Measurements from ENCODE around the gene SPIRE1.
"Not testable (repeated sequence)": the region's sequence is repeated elsewhere in the genome, so short reads cannot be mapped to it uniquely, and the experiment has no call there.

The SPIRE1 gene

DNA sequence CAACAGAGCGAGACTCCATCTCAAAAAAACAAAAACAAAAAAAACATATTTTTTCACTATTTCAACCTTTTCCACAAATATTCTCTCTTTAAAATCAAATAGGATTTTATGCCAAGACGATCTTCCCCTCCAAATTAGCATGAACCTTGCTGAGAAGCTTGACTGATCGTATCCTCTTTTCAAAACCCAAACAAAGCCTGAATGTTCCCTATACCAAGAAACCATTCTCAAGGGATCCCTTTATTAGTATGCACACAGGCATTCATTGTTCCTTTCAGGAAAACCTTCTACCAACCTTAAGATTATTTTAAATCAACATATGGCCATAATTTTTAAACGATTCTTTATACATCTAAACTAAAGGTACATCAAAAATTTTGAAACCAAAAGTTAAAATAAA, 6.3 kb downstream of the SPIRE1 start:
- DNase-seq (ENCODE audit: low read depth) = no peak
- TF ChIP-seq, protein P1, sequence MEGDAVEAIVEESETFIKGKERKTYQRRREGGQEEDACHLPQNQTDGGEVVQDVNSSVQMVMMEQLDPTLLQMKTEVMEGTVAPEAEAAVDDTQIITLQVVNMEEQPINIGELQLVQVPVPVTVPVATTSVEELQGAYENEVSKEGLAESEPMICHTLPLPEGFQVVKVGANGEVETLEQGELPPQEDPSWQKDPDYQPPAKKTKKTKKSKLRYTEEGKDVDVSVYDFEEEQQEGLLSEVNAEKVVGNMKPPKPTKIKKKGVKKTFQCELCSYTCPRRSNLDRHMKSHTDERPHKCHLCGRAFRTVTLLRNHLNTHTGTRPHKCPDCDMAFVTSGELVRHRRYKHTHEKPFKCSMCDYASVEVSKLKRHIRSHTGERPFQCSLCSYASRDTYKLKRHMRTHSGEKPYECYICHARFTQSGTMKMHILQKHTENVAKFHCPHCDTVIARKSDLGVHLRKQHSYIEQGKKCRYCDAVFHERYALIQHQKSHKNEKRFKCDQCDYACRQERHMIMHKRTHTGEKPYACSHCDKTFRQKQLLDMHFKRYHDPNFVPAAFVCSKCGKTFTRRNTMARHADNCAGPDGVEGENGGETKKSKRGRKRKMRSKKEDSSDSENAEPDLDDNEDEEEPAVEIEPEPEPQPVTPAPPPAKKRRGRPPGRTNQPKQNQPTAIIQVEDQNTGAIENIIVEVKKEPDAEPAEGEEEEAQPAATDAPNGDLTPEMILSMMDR (IDR thresholded peaks at IDR 0.05; ENCODE audit: insufficient read depth, low read depth, low read length, missing control alignments) = no peak
- no peak overlapping the region for H3K4me3 ChIP-seq (ENCODE audit: low read depth, low read length)

DNA sequence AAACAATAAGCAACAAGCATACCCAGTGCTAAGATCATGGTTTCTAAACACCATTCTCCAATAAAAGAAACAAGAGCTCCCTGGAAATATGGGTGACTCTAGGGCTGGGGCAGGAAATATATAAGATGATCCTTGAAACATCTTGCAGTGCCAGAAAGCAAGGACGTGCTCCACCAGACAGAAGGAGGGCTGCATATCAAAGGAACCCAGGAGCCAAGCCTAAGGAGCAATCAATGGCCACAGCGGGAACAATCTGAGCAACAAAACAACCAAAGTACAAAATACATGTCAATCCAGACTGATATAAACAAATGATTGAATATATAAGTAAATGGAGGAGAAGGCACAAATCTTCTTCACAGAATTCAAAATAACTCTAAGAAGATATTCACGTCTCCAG, 10.1 kb downstream of the SPIRE1 start:
- TF ChIP-seq, protein P1 (IDR thresholded peaks at IDR 0.05; ENCODE audit: insufficient read depth, low read depth, low read length, missing control alignments) = no peak

DNA sequence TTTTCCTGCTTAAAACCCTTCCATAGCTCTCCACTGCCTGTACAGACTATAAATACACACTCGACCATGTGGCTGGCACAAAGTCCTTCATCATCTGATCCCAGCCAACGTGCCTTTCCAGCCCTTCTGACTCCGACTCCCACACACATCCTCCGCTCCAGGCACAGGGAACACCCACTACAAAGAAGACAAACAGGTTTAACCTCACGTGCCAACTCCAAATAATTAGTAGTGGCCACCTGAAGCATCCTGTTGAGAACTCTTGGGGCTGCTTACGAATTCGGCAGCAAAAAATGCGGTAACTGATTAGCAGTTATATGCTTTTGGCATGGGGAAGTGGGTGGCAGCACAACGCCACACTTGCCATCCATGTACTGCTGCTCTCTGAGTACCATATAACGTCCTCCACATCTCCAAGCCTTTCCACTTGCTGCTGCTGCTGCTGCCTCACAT, 12.1 kb downstream of the SPIRE1 start:
- H3K4me3 ChIP-seq (ENCODE audit: low read depth, low read length) = no peak overlapping the region
- TF ChIP-seq, protein P1 (IDR thresholded peaks at IDR 0.05; ENCODE audit: insufficient read depth, low read depth, low read length, missing control alignments) = no peak
- DNase-seq (ENCODE audit: low read depth) = no peak

More for the DNA sequence above, 10.1 kb downstream of the SPIRE1 start:
- DNase-seq (ENCODE audit: low read depth) = no peak
- H3K4me3 ChIP-seq (ENCODE audit: low read depth, low read length) = no peak overlapping the region

DNA sequence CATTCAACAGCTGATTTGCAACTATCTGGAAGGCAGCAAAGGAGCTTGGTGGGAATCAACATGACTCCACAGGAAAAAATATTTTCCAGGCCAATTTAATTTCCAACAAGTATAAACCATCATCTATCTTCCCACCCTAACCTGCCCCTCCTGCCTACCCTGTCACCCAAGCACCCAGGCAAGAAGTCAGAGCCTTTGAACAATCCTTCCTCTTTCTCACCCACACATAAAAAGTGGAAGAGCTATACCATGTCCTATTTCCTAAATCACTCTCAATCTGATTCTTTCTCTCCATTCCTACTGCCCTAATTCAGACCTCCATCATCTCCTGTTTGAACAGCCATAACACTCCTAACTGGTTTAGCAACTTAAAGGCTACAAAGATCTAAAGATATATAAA, 12.7 kb downstream of the SPIRE1 start:
- TF ChIP-seq, protein P1 (IDR thresholded peaks at IDR 0.05; ENCODE audit: insufficient read depth, low read depth, low read length, missing control alignments) = no peak
- no peak overlapping the region for H3K4me3 ChIP-seq (ENCODE audit: low read depth, low read length)
- no peak for DNase-seq (ENCODE audit: low read depth)

DNA sequence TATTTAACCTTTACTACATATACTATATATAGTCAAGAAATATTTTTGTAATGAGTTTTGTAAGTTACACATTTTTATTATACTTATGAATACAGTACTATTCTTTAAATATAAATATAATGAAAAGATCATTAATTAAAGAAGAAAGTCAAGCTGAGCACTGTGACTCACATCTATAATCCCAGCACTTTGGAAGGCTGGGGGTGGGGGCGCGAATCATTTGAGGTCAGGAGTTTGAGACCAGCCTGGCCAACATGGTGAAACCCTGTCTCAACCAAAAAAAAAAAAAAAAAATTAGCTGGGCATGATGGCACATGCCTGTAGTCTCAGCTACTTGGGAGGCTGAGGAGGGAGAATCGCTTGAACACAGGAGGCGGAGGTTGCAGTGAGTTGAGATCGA, 14.2 kb downstream of the SPIRE1 start:
- DNase-seq (ENCODE audit: low read depth); H3K4me3 ChIP-seq (ENCODE audit: low read depth, low read length): not testable (repeated sequence)

DNA sequence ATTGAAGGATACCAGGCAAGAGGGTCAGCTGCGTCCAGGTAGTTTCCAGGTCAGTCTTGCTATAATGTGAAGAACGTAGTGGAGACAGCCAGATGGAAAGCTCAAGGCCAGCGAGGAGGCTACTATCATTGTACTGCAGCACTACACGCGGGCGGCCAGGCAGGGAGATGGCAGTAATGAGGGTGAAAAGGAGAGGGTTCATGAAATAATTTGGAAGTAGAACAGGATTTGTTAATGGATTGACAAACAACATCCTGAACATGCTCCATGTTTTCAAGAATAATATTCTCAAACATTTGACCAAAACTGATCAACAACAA, 17.1 kb downstream of the SPIRE1 start:
- H3K4me3 ChIP-seq (ENCODE audit: low read depth, low read length) = no peak overlapping the region
- TF ChIP-seq, protein P1 (IDR thresholded peaks at IDR 0.05; ENCODE audit: insufficient read depth, low read depth, low read length, missing control alignments) = no peak

DNA sequence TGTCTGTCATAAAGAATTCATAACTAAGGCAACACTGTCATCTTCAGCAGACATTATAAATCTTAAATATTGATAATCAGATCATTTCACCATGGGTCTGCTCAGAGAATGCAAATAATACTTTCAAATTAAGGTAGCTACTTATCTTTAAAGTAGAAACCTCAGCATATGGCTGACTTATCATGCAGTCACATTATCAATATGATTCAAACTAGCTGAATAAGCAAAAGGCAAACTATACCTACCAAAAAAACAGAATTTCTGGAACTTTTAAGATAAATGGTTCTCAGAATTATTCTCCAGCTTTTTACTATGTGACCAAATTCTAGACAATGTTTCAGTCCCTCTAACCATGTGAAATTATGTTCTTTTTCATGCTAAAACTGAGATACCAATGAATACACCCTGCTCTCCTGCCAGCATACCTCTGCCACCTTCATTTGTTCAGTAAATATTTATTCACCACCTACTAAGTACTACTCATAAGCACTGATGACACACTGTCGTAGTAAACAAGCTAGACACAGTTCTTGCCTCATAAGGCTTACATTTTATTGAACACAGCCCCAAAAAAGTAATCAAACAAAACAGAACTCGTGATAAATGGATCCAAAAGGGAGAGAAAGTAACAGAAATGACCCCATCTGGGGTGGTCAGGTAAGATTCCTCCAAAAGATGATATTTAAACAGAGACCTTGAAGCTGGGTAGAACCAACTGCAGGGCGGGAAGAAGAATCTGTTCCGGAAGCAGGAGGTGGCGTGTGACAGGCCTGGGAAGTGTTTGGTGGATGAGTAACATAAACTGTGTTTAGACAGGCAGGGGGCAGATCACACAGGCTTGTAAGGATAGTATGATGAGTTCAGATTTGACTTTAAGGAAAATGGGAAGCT, 17.7 kb downstream of the SPIRE1 start:
- TF ChIP-seq, protein P1 (IDR thresholded peaks at IDR 0.05; ENCODE audit: insufficient read depth, low read depth, low read length, missing control alignments) = no peak
- H3K4me3 ChIP-seq (ENCODE audit: low read depth, low read length) = no peak overlapping the region
- DNase-seq (ENCODE audit: low read depth) = no peak

More for the DNA sequence above, 17.1 kb downstream of the SPIRE1 start:
- no peak for DNase-seq (ENCODE audit: low read depth)

All from GM12865 (cell line).